ENCODE results near the gene IRX3. TPM values are rescaled to one million over a fixed set of nuclear protein-coding genes. Genes with fewer than 3 reads are reported as not detected.

The IRX3 gene
- total RNA-seq, 1 donor from 2014 or later: 89.2 TPM

- no peak for TF ChIP-seq CTCF (IDR thresholded peaks at IDR 0.05)
- ATAC-seq: no peak
- intact Hi-C loops (cut with DNase I): no loop called here
Measured at GRCh38 chr16:54317101-54317611, 30.6 kb upstream of the IRX3 start.

GRCh38 chr16:54316095-54316889, 29.7 kb upstream of the IRX3 start:
- no peak overlapping the region for H3K27ac ChIP-seq
- no peak overlapping the region for H3K4me3 ChIP-seq
- intact Hi-C loops (cut with DNase I): no loop called here
- TF ChIP-seq CTCF (IDR thresholded peaks at IDR 0.05): no peak
- no peaks in the 10 kb centered on the region for H3K36me3 ChIP-seq
- DNase-seq (no peak), ATAC-seq (no peak)
- no peaks in the 10 kb centered on the region for H3K27me3 ChIP-seq
- no peaks in the 10 kb centered on the region for H3K4me1 ChIP-seq
- H3K9me3 ChIP-seq: no peaks in the 10 kb centered on the region

More at GRCh38 chr16:54317101-54317611, 30.6 kb upstream of the IRX3 start:
- Histone ChIP-seq H3K4me1 (no peaks in the 10 kb centered on the region), H3K9me3 (no peaks in the 10 kb centered on the region), H3K27me3 (no peaks in the 10 kb centered on the region), H3K4me3 (no peak overlapping the region), H3K27ac (no peak overlapping the region), H3K36me3 (no peaks in the 10 kb centered on the region)
- DNase-seq: no peak

- no peak overlapping the region for H3K4me3 ChIP-seq
- intact Hi-C loops (cut with DNase I): no loop called here
- no peak for ATAC-seq
Measured at GRCh38 chr16:54313789-54314188, 27.2 kb upstream of the IRX3 start.

GRCh38 chr16:54312502-54312991, 26.0 kb upstream of the IRX3 start:
- DNase-seq: no peak
- H3K9me3 ChIP-seq: no peaks in the 10 kb centered on the region
- no peak overlapping the region for H3K27ac ChIP-seq
- peak; percentile 39 for ATAC-seq
- H3K36me3 ChIP-seq: no peaks in the 10 kb centered on the region
- H3K4me1 ChIP-seq: no peaks in the 10 kb centered on the region
- TF ChIP-seq CTCF (IDR thresholded peaks at IDR 0.05): no peak
- intact Hi-C loops (cut with DNase I): no loop called here
- H3K27me3 ChIP-seq: no peaks in the 10 kb centered on the region
- no peak overlapping the region for H3K4me3 ChIP-seq

More at GRCh38 chr16:54313789-54314188, 27.2 kb upstream of the IRX3 start:
- Histone ChIP-seq H3K9me3 (no peaks in the 10 kb centered on the region), H3K27ac (no peak overlapping the region), H3K27me3 (no peaks in the 10 kb centered on the region), H3K4me1 (no peaks in the 10 kb centered on the region), H3K36me3 (no peaks in the 10 kb centered on the region)
- no peak for DNase-seq
- TF ChIP-seq CTCF (IDR thresholded peaks at IDR 0.05): no peak

- H3K27me3 ChIP-seq: no peaks in the 10 kb centered on the region
- H3K9me3 ChIP-seq: no peaks in the 10 kb centered on the region
- ATAC-seq: no peak
- H3K27ac ChIP-seq: no peak overlapping the region
- no peak for TF ChIP-seq CTCF (IDR thresholded peaks at IDR 0.05)
- no peaks in the 10 kb centered on the region for H3K36me3 ChIP-seq
- intact Hi-C loops (cut with DNase I): no loop called here
- no peak overlapping the region for H3K4me3 ChIP-seq
- no peaks in the 10 kb centered on the region for H3K4me1 ChIP-seq
- no peak for DNase-seq
Measured at GRCh38 chr16:54309341-54309740, 22.8 kb upstream of the IRX3 start.
